ENCODE results near the gene CAMK4. TPM values are rescaled to one million over a fixed set of nuclear protein-coding genes. Genes with fewer than 3 reads are reported as not detected.

CAMK4 gene
- total RNA-seq, 1 experiment from 2014 or later: not detected

GRCh38 chr5:111415053-111415452, 190.9 kb downstream of the CAMK4 start:
- Histone ChIP-seq H3F3A (ENCODE audit: insufficient read depth, low read depth) (no peaks in the 10 kb centered on the region), H4K20me1 (ENCODE audit: insufficient read depth) (no peaks in the 10 kb centered on the region), H3K9me2 (ENCODE audit: insufficient read depth) (no peaks in the 10 kb centered on the region), H3K36me3 (ENCODE audit: low read depth) (no peaks in the 10 kb centered on the region), H3K9me3 (ENCODE audit: insufficient read depth, low read depth) (no peaks in the 10 kb centered on the region), H3K27me3 (ENCODE audit: insufficient read depth, low read depth) (no peaks in the 10 kb centered on the region), H3K79me2 (ENCODE audit: low read depth) (no peaks in the 10 kb centered on the region), H3K4me1 (replicated peaks; ENCODE audit: insufficient read depth) (no peaks in the 10 kb centered on the region), H2AFZ (no peak overlapping the region), H3K27ac (no peak overlapping the region), H3K4me3 (no peak overlapping the region), H3K4me2 (no peak overlapping the region)
- ChIA-PET POLR2A (ENCODE audit: unreplicated experiment) (no interaction called here), CTCF (no interaction called here)
- intact Hi-C loops (cut with micrococcal nuclease; ENCODE audit: unreplicated experiment): no loop called here
- no peak for TF ChIP-seq EZH2 (IDR thresholded peaks at IDR 0.05; ENCODE audit: low read depth)
- TF ChIP-seq, protein P1, sequence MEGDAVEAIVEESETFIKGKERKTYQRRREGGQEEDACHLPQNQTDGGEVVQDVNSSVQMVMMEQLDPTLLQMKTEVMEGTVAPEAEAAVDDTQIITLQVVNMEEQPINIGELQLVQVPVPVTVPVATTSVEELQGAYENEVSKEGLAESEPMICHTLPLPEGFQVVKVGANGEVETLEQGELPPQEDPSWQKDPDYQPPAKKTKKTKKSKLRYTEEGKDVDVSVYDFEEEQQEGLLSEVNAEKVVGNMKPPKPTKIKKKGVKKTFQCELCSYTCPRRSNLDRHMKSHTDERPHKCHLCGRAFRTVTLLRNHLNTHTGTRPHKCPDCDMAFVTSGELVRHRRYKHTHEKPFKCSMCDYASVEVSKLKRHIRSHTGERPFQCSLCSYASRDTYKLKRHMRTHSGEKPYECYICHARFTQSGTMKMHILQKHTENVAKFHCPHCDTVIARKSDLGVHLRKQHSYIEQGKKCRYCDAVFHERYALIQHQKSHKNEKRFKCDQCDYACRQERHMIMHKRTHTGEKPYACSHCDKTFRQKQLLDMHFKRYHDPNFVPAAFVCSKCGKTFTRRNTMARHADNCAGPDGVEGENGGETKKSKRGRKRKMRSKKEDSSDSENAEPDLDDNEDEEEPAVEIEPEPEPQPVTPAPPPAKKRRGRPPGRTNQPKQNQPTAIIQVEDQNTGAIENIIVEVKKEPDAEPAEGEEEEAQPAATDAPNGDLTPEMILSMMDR (conservative IDR thresholded peaks at IDR 0.05): no peak
- DNase-seq: no peak
- no TSS peak for BruUV-seq (replicated peaks)

DNA sequence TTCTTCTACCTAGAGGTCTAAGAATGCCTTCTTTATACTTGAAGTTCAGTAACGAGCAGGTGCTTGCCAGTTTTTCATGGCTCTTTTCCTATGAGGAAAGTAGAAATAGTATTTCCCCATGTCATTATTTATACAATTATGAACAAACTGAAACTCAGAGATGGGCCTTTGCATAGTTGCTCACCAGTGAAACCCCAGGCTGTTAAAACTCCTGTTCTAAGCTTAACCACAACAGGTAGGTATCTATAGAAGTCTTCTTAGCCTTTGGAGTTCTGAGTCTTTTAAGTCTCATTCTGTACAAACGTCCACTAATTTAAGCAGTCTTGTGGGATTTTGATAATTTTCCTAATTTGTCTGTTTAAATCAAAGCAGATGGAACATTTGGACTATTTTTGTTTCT, 198.1 kb downstream of the CAMK4 start:
- intact Hi-C loops (cut with micrococcal nuclease; ENCODE audit: unreplicated experiment): no loop called here
- Histone ChIP-seq H3F3A (ENCODE audit: insufficient read depth, low read depth) (no peaks in the 10 kb centered on the region), H3K36me3 (ENCODE audit: low read depth) (no peaks in the 10 kb centered on the region), H3K4me1 (replicated peaks; ENCODE audit: insufficient read depth) (no peaks in the 10 kb centered on the region), H3K9me3 (ENCODE audit: insufficient read depth, low read depth) (no peaks in the 10 kb centered on the region), H3K79me2 (ENCODE audit: low read depth) (no peaks in the 10 kb centered on the region), H2AFZ (no peak overlapping the region), H3K4me2 (no peak overlapping the region), H3K27me3 (ENCODE audit: insufficient read depth, low read depth) (no peaks in the 10 kb centered on the region), H3K9me2 (ENCODE audit: insufficient read depth) (no peaks in the 10 kb centered on the region), H3K27ac (no peak overlapping the region), H4K20me1 (ENCODE audit: insufficient read depth) (no peaks in the 10 kb centered on the region), H3K4me3 (no peak overlapping the region)
- BruUV-seq (replicated peaks): no TSS peak
- no peak for DNase-seq
- POLR2A ChIA-PET (ENCODE audit: unreplicated experiment): no interaction called here
- CTCF ChIA-PET: no interaction called here
- TF ChIP-seq, protein P1 (conservative IDR thresholded peaks at IDR 0.05): no peak
- TF ChIP-seq EZH2 (IDR thresholded peaks at IDR 0.05; ENCODE audit: low read depth): no peak

- DNase-seq: no peak
- Histone ChIP-seq H3K79me2 (ENCODE audit: low read depth) (no peaks in the 10 kb centered on the region), H3K4me3 (no peak overlapping the region), H3K9me3 (ENCODE audit: insufficient read depth, low read depth) (no peaks in the 10 kb centered on the region), H3K4me2 (no peak overlapping the region), H3K27me3 (ENCODE audit: insufficient read depth, low read depth) (no peaks in the 10 kb centered on the region), H4K20me1 (ENCODE audit: insufficient read depth) (no peaks in the 10 kb centered on the region), H2AFZ (no peak overlapping the region), H3K36me3 (ENCODE audit: low read depth) (no peaks in the 10 kb centered on the region), H3F3A (ENCODE audit: insufficient read depth, low read depth) (no peaks in the 10 kb centered on the region), H3K27ac (no peak overlapping the region), H3K9me2 (ENCODE audit: insufficient read depth) (no peaks in the 10 kb centered on the region), H3K4me1 (replicated peaks; ENCODE audit: insufficient read depth) (no peaks in the 10 kb centered on the region)
- ChIA-PET CTCF (no interaction called here), POLR2A (ENCODE audit: unreplicated experiment) (no interaction called here)
- intact Hi-C loops (cut with micrococcal nuclease; ENCODE audit: unreplicated experiment): no loop called here
- no TSS peak for BruUV-seq (replicated peaks)
- TF ChIP-seq, protein P1 (conservative IDR thresholded peaks at IDR 0.05): no peak
- no peak for TF ChIP-seq EZH2 (IDR thresholded peaks at IDR 0.05; ENCODE audit: low read depth)
These were observed 198.8 kb downstream of the CAMK4 start for GRCh38 chr5:111422747-111423720.

Measured in PC-9 (cell line).